ENCODE results near the gene LARP4B.

LARP4B gene

GRCh38 chr10:948347-948746 is 16.8 kb upstream of the LARP4B start:
- no peak overlapping the region for H3K27ac ChIP-seq (ENCODE audit: extremely low read depth, low read depth, low read length)
- CTCF ChIA-PET = interaction anchor here (0.7 kb wide), 1 partner anchor 59 kb away, joined by 3 read pairs; no protein-coding TSS in a partner anchor
- H3K4me1 ChIP-seq (ENCODE audit: control insufficient read depth, insufficient read depth, low read length) = no peaks in the 10 kb centered on the region
- no peak for TF ChIP-seq TCF7L2 (IDR thresholded peaks at IDR 0.05; ENCODE audit: borderline replicate concordance, low read depth, low read length)
- POLR2A ChIA-PET = no interaction called here
- H3K4me3 ChIP-seq (ENCODE audit: low read depth, low read length) = no peak overlapping the region
- no peaks in the 10 kb centered on the region for H3K9me3 ChIP-seq (ENCODE audit: control insufficient read depth, insufficient read depth, low read depth, low read length)
- H3K36me3 ChIP-seq (ENCODE audit: control insufficient read depth in 2 of 2, insufficient read depth in 1 of 2, low read length in 2 of 2) = no peaks in the 10 kb centered on the region

- H3K4me3 ChIP-seq (ENCODE audit: low read depth, low read length) = no peak overlapping the region
- TF ChIP-seq MEIS1 (CRISPR knock-in tag; IDR thresholded peaks at IDR 0.05; ENCODE audit: borderline replicate concordance) (no peak), ZBTB1 (tag by site-specific recombination; IDR thresholded peaks at IDR 0.05) (no peak), ZNF585B (tag by site-specific recombination; IDR thresholded peaks at IDR 0.05) (no peak), SP3 (tag by site-specific recombination; IDR thresholded peaks at IDR 0.05) (no peak), ZNF133 (tag by site-specific recombination; IDR thresholded peaks at IDR 0.05) (no peak), YY2 (tag by site-specific recombination; IDR thresholded peaks at IDR 0.05) (no peak), ZNF561 (tag by site-specific recombination; IDR thresholded peaks at IDR 0.05; ENCODE audit: borderline replicate concordance) (no peak), ZNF121 (tag by site-specific recombination; IDR thresholded peaks at IDR 0.05) (no peak), GLIS1 (tag by site-specific recombination; IDR thresholded peaks at IDR 0.05) (no peak), ZNF473 (tag by site-specific recombination; IDR thresholded peaks at IDR 0.05) (no peak), TSHZ1 (tag by site-specific recombination; IDR thresholded peaks at IDR 0.05; ENCODE audit: borderline replicate concordance) (no peak), ZNF157 (tag by site-specific recombination; IDR thresholded peaks at IDR 0.05) (no peak)
- TF ChIP-seq, protein P1, sequence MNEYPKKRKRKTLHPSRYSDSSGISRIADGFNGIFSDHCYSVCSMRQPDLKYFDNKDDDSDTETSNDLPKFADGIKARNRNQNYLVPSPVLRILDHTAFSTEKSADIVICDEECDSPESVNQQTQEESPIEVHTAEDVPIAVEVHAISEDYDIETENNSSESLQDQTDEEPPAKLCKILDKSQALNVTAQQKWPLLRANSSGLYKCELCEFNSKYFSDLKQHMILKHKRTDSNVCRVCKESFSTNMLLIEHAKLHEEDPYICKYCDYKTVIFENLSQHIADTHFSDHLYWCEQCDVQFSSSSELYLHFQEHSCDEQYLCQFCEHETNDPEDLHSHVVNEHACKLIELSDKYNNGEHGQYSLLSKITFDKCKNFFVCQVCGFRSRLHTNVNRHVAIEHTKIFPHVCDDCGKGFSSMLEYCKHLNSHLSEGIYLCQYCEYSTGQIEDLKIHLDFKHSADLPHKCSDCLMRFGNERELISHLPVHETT (tag by site-specific recombination; IDR thresholded peaks at IDR 0.05) = no peak
- TF ChIP-seq, protein P2, sequence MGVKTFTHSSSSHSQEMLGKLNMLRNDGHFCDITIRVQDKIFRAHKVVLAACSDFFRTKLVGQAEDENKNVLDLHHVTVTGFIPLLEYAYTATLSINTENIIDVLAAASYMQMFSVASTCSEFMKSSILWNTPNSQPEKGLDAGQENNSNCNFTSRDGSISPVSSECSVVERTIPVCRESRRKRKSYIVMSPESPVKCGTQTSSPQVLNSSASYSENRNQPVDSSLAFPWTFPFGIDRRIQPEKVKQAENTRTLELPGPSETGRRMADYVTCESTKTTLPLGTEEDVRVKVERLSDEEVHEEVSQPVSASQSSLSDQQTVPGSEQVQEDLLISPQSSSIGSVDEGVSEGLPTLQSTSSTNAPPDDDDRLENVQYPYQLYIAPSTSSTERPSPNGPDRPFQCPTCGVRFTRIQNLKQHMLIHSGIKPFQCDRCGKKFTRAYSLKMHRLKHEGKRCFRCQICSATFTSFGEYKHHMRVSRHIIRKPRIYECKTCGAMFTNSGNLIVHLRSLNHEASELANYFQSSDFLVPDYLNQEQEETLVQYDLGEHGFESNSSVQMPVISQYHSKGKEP (tag by site-specific recombination; IDR thresholded peaks at IDR 0.05) = no peak
- ChIA-PET CTCF (interaction anchor here (0.7 kb wide), 1 partner anchor 59 kb away, joined by 3 read pairs; no protein-coding TSS in a partner anchor), POLR2A (no interaction called here)
- no peaks in the 10 kb centered on the region for H3K36me3 ChIP-seq (ENCODE audit: control insufficient read depth in 2 of 2, insufficient read depth in 1 of 2, low read length in 2 of 2)
- no peaks in the 10 kb centered on the region for H3K4me1 ChIP-seq (ENCODE audit: control insufficient read depth, insufficient read depth, low read length)
- H3K27ac ChIP-seq (ENCODE audit: extremely low read depth, low read depth, low read length) = no peak overlapping the region
- H3K9me3 ChIP-seq (ENCODE audit: control insufficient read depth, insufficient read depth, low read depth, low read length) = no peaks in the 10 kb centered on the region
These were observed 16.4 kb upstream of the LARP4B start for GRCh38 chr10:947881-948280.

DNA sequence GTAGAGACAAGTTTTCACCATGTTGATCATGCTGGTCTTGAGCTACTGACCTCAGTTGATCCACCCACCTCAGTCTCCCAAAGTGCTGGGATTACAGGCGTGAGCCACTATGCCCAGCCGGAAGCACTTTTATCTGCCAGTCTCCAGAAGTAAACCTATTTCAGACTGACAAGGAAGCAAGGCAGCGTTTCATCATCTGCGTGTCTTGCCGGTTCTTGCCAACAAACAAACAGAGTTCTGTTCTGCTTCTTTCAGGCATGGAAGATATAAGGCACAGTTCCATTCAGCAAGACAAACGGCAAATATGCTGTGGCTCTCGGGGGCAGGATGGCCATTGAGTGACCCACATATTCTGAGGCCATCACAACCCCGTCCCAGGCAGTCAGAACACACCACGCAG is 15.5 kb upstream of the LARP4B start:
- POLR2A ChIA-PET = no interaction called here
- H3K4me1 ChIP-seq (ENCODE audit: control insufficient read depth, insufficient read depth, low read length) = no peaks in the 10 kb centered on the region
- no peak overlapping the region for H3K4me3 ChIP-seq (ENCODE audit: low read depth, low read length)
- H3K27ac ChIP-seq (ENCODE audit: extremely low read depth, low read depth, low read length) = no peak overlapping the region
- H3K36me3 ChIP-seq (ENCODE audit: control insufficient read depth in 2 of 2, insufficient read depth in 1 of 2, low read length in 2 of 2) = no peaks in the 10 kb centered on the region
- no peaks in the 10 kb centered on the region for H3K9me3 ChIP-seq (ENCODE audit: control insufficient read depth, insufficient read depth, low read depth, low read length)
- CTCF ChIA-PET = no interaction called here
- TF ChIP-seq GLI2 (tag by site-specific recombination; IDR thresholded peaks at IDR 0.05; ENCODE audit: borderline replicate concordance, low read depth) (no peak), ZNF843 (tag by site-specific recombination; IDR thresholded peaks at IDR 0.05) (no peak), ZNF416 (tag by site-specific recombination; IDR thresholded peaks at IDR 0.05) (no peak), ZIC2 (tag by site-specific recombination; IDR thresholded peaks at IDR 0.05) (no peak), ZNF624 (tag by site-specific recombination; IDR thresholded peaks at IDR 0.05) (no peak), ZNF175 (tag by site-specific recombination; IDR thresholded peaks at IDR 0.05) (no peak), ZBTB17 (tag by site-specific recombination; IDR thresholded peaks at IDR 0.05) (no peak), ZNF777 (tag by site-specific recombination; IDR thresholded peaks at IDR 0.05; ENCODE audit: borderline replicate concordance) (no peak), HOXA7 (CRISPR knock-in tag; IDR thresholded peaks at IDR 0.05; ENCODE audit: borderline replicate concordance) (no peak), YY1 (tag by site-specific recombination; IDR thresholded peaks at IDR 0.05) (no peak)
- TF ChIP-seq, protein P3, sequence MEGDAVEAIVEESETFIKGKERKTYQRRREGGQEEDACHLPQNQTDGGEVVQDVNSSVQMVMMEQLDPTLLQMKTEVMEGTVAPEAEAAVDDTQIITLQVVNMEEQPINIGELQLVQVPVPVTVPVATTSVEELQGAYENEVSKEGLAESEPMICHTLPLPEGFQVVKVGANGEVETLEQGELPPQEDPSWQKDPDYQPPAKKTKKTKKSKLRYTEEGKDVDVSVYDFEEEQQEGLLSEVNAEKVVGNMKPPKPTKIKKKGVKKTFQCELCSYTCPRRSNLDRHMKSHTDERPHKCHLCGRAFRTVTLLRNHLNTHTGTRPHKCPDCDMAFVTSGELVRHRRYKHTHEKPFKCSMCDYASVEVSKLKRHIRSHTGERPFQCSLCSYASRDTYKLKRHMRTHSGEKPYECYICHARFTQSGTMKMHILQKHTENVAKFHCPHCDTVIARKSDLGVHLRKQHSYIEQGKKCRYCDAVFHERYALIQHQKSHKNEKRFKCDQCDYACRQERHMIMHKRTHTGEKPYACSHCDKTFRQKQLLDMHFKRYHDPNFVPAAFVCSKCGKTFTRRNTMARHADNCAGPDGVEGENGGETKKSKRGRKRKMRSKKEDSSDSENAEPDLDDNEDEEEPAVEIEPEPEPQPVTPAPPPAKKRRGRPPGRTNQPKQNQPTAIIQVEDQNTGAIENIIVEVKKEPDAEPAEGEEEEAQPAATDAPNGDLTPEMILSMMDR (tag by site-specific recombination; IDR thresholded peaks at IDR 0.05) = no peak
